Activated naive CD4-positive, alpha-beta T cell treated with anti-CD3 and anti-CD28 coated beads, Interleukin-2, amount 10 ng/mL, durations not matched to agents 7 days and 5 days (primary cell): ENCODE results near the gene ZC3H14.
"Not testable (repeated sequence)": the region's sequence is repeated elsewhere in the genome, so short reads cannot be mapped to it uniquely, and the experiment has no call there.

ENCODE experiments used
- CTCF ChIA-PET: fragments of 350-600 bp; sonication (Branson Sonifier 250); formaldehyde crosslinking; loops from one replicate; lab custom pipeline; 2021; ENCODE audit warnings: antibody characterized with exemption; lab: Charles Lee
- DNase-seq: peaks from one replicate; pipeline ENCODE4 v3.0.0-alpha.2; 2020
- H3K27ac Mint-ChIP-seq: one replicate; pipeline ENCODE4 v1.8.0; 2021; ENCODE audit warnings: mild to moderate bottlenecking, moderate library complexity, mixed read lengths
- H3K27me3 Mint-ChIP-seq: one replicate; pipeline ENCODE4 v1.8.0; 2021; ENCODE audit warnings: mild to moderate bottlenecking, mixed read lengths
- H3K36me3 Mint-ChIP-seq: one replicate; pipeline ENCODE4 v1.8.0; 2021; ENCODE audit warnings: mixed read lengths
- H3K4me1 Mint-ChIP-seq: one replicate; pipeline ENCODE4 v1.8.0; 2021; ENCODE audit warnings: mixed read lengths
- H3K4me3 Mint-ChIP-seq: one replicate; pipeline ENCODE4 v1.8.0; 2021; ENCODE audit warnings: mild to moderate bottlenecking, moderate library complexity, mixed read lengths
- H3K9me3 Mint-ChIP-seq: one replicate; pipeline ENCODE4 v1.8.0; 2021; ENCODE audit warnings: mixed read lengths

The ZC3H14 gene

DNA sequence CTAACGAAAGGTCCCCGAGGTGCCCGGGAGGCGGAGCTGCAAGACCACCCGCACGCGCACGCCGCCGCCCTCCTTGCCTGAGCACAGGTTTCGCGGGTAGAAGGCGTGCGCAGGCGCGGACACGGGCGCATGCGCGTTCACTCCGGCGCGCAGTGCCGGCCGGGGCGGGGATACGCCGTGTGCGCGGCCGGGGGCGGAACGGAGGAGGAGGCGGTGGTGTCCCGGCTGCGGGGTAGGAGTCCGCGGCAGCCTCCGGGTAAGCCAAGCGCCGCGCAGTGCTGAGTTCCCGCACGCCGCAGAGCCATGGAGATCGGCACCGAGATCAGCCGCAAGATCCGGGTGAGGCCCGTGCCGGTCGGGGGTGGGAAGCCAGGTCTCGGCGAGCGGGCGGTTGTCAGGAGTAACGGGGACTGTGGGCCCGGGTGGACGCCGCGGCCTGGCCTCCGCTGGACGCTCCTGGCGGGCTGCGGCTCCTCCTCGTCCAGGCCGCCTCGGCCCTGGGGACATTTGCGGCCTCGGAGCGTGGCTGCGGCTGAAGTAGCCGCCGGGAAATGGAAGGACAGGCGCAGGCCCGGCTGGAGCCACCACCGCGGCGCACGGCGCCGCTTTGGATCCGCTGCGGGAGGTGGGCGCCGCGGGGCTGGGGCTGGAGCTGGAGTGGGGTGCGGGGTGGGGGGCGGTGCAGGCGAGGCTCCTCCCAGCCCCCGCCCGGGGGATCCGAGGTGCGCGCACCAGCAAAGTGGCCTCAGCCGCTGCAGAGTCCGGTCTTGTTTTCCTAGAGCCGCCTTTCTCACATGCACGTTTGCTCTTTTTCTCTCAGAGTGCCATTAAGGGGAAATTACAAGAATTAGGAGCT lies at the start of gene ZC3H14:
Gene ZC3H14 (plus strand): TSS at position 207 of the 856 bp plus-strand sequence. CDS start 97 bp downstream, at position 304.
- peak within 1 kb of the TSS; percentile 86 for H3K27ac Mint-ChIP-seq
- CTCF ChIA-PET: no interaction called here
- H3K9me3 Mint-ChIP-seq: no peaks in the 10 kb centered on the region
- peaks cover 35% of the 10 kb centered on the region for H3K4me1 Mint-ChIP-seq
- H3K27me3 Mint-ChIP-seq: peaks cover 41% of the 10 kb centered on the region
- H3K4me3 Mint-ChIP-seq: peak within 1 kb of the TSS; percentile 94
- peaks cover 18% of the 10 kb centered on the region for H3K36me3 Mint-ChIP-seq
- DNase-seq: peak; percentile 87

DNA sequence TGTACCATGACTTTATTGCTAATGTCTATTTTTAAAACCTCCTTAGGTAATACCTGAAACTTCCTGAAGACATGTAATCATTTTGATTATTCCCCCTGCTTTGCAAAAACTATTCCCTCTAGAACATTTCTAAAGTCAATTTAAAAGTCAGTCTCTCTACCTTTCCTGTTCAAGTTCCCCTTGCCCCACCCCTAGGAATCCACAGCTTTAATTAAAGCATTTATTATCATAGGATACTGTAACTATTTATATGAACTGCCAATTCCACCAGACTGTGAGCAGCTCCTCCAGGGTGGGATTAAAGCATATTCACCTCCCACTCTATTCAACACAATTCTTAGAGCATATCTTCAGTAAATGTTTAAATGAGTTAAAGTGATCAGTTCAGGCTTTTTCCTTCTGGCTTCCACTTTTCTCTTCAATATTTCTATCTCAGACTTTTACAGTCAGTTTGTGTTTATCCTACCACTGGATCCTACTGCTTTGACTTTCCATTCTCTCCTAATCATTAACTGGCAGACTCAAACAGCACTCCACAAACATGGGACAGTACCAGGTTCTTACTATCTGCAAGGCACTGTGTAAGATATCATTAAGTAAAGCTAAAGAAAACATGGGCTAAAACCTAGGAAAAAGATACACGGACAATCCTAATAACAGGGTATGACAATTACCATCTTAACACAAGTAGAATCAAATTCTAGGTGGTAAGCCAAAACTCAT lies 47.2 kb upstream of the ZC3H14 start:
- no peaks in the 10 kb centered on the region for H3K9me3 Mint-ChIP-seq
- peaks cover 4% of the 10 kb centered on the region for H3K27me3 Mint-ChIP-seq
- no peak overlapping the region for H3K4me3 Mint-ChIP-seq
- H3K4me1 Mint-ChIP-seq: no peaks in the 10 kb centered on the region
- H3K27ac Mint-ChIP-seq: no peak overlapping the region
- no peak for DNase-seq
- H3K36me3 Mint-ChIP-seq: no peaks in the 10 kb centered on the region
- CTCF ChIA-PET: no interaction called here

GRCh38 chr14:88516861-88517357 lies 45.9 kb upstream of the ZC3H14 start:
- CTCF ChIA-PET: no interaction called here
- Mint-ChIP-seq H3K27me3 (peaks cover 4% of the 10 kb centered on the region), H3K9me3 (no peaks in the 10 kb centered on the region), H3K4me1 (no peaks in the 10 kb centered on the region), H3K27ac (no peak overlapping the region), H3K36me3 (no peaks in the 10 kb centered on the region), H3K4me3 (no peak overlapping the region)
- no peak for DNase-seq

- H3K4me3 Mint-ChIP-seq: no peak overlapping the region
- no peaks in the 10 kb centered on the region for H3K36me3 Mint-ChIP-seq
- no peaks in the 10 kb centered on the region for H3K9me3 Mint-ChIP-seq
- H3K27me3 Mint-ChIP-seq: peaks cover 4% of the 10 kb centered on the region
- H3K4me1 Mint-ChIP-seq: no peaks in the 10 kb centered on the region
- CTCF ChIA-PET: no interaction called here
- H3K27ac Mint-ChIP-seq: no peak overlapping the region
- DNase-seq: no peak
These were observed 44.0 kb upstream of the ZC3H14 start for GRCh38 chr14:88518592-88519512.

DNA sequence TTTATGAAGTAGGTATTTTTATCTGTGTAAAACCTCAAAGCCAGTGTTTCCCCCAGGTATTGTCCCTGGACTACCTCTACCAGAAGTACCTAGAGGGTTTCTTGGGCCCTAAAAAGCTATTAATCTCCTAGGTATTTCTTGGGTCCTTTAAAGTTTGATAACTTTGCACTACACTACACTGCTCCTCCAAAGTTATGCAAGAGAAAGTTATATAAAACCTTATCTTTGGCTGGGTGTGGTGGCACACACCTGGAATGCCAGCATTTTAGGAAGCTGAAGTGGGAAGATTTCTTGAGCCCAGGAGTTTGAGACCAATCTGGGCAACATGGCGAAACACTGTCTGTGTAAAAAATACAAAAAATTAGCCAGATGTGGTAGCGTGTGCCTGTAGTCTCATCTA lies 42.9 kb upstream of the ZC3H14 start:
- H3K4me3 Mint-ChIP-seq: no peak overlapping the region
- DNase-seq: no peak
- H3K27me3 Mint-ChIP-seq: peaks cover 4% of the 10 kb centered on the region
- H3K4me1 Mint-ChIP-seq: no peaks in the 10 kb centered on the region
- H3K27ac Mint-ChIP-seq: no peak overlapping the region
- no peaks in the 10 kb centered on the region for H3K9me3 Mint-ChIP-seq
- CTCF ChIA-PET: no interaction called here
- no peaks in the 10 kb centered on the region for H3K36me3 Mint-ChIP-seq

DNA sequence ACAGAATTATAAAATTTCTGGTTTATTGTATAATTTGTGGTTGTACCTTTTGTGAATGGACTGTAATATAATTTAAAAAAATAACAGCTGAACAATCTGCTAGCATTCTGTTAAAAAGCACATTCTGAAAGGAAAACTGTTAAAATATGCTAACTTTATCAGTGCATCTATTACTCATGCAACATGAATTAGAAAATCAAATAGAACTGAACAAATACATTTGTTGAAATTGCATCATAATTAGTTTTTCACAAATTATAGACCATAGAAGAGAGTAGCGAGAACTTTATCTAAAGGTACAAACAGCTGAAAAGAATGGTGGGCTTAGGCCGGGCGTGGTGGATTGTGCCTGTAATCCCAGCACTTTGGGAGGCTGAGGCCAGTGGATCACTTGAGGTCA lies 41.0 kb upstream of the ZC3H14 start:
- no peaks in the 10 kb centered on the region for H3K36me3 Mint-ChIP-seq
- CTCF ChIA-PET: no interaction called here
- H3K9me3 Mint-ChIP-seq: no peaks in the 10 kb centered on the region
- DNase-seq: no peak
- no peak overlapping the region for H3K27ac Mint-ChIP-seq
- H3K4me1 Mint-ChIP-seq: no peaks in the 10 kb centered on the region
- no peaks in the 10 kb centered on the region for H3K27me3 Mint-ChIP-seq
- H3K4me3 Mint-ChIP-seq: no peak overlapping the region

DNA sequence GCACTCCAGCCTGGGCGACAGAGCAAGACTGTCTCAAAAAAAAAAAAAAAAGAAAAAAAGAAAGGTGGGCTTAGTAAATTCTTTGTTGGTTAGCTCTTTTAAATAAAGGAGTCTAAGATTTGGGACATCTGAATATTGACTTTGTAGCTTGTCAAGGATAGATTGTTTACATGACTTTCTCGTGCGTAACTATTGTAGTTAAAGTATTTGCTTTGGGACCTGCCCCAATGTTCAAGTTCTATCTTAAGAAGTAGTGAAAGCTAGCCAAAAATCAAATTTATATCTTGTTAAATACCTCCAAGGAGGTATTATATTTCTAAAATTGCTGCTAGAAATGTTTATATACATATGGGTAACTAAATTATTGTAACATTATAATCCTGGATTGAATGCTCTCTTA lies 40.4 kb upstream of the ZC3H14 start:
- DNase-seq: no peak
- peaks cover under 1% of the 10 kb centered on the region for H3K27me3 Mint-ChIP-seq
- no peaks in the 10 kb centered on the region for H3K9me3 Mint-ChIP-seq
- no peaks in the 10 kb centered on the region for H3K4me1 Mint-ChIP-seq
- H3K27ac Mint-ChIP-seq: no peak overlapping the region
- no peak overlapping the region for H3K4me3 Mint-ChIP-seq
- H3K36me3 Mint-ChIP-seq: no peaks in the 10 kb centered on the region
- CTCF ChIA-PET: no interaction called here

DNA sequence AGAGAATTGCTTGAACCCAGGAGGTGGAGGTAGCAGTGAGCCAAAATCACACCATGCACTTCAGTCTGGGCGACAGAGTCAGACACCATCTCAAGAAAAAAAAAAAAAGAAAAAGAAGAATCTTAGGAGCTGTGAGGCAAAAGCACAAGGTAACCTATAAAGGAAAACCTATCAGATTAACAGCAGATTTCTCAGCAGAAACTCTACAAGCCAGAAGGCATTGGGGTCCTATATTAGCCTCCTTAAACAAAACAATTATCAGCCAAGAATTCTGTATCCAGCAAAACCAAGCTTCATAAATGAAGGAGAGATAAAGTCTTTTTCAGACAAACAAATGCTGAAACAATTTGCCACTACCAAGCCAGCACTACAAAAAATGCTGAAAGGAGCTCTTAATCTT lies 32.9 kb upstream of the ZC3H14 start:
- CTCF ChIA-PET, DNase-seq, H3K27ac Mint-ChIP-seq, H3K36me3 Mint-ChIP-seq, H3K4me3 Mint-ChIP-seq, H3K4me1 Mint-ChIP-seq, H3K9me3 Mint-ChIP-seq: not testable (repeated sequence)
- peaks cover 14% of the 10 kb centered on the region for H3K27me3 Mint-ChIP-seq

- Mint-ChIP-seq H3K9me3 (peaks cover 1% of the 10 kb centered on the region), H3K27ac (no peak overlapping the region), H3K4me1 (no peaks in the 10 kb centered on the region), H3K4me3 (no peak overlapping the region), H3K27me3 (peaks cover 7% of the 10 kb centered on the region), H3K36me3 (no peaks in the 10 kb centered on the region)
- CTCF ChIA-PET: no interaction called here
- no peak for DNase-seq
These were observed 29.7 kb upstream of the ZC3H14 start for GRCh38 chr14:88533064-88533602.

DNA sequence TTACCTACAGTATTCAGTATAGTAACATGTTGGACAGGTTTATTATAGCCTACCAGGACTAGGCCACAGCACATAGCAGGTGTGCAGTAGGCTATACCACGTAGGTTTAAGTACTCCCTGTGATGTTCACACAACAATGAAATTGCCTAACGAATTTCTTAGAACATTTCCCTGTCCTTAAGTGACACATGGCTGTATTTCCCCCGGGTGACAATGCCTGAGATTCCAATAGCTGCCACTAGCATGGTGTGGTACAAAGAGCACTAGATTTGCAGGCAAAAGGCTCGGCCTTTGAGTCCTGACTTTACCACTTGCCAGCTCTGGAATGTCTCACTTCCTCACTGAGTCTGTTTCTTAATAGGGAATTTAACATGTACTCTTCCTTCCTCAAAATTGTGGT lies 27.7 kb upstream of the ZC3H14 start:
- Mint-ChIP-seq H3K4me3 (no peak overlapping the region), H3K27ac (no peak overlapping the region), H3K4me1 (no peaks in the 10 kb centered on the region), H3K9me3 (no peaks in the 10 kb centered on the region), H3K27me3 (peaks cover 9% of the 10 kb centered on the region), H3K36me3 (no peaks in the 10 kb centered on the region)
- DNase-seq: no peak
- CTCF ChIA-PET: no interaction called here

DNA sequence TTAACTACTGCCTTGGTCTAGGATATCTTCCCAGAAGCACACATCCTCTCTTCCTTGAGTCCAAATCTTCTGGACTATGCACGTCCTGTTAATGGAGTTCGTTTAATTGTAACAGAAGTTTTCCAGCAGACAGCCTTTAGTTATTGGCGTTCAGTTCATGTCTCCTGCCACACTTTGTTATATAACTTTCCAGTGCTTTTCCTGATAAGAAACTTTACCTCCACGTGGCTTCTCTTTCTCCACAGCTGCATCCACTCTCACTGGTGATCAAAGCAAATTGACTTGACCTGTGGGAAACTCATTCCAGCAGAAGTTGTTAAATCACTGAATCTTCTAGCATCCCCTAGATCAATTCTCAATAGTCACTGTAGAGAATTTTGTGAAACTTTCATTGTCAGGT lies 27.0 kb upstream of the ZC3H14 start:
- CTCF ChIA-PET: no interaction called here
- Mint-ChIP-seq H3K4me1 (no peaks in the 10 kb centered on the region), H3K27me3 (peaks cover 9% of the 10 kb centered on the region), H3K4me3 (no peak overlapping the region), H3K36me3 (no peaks in the 10 kb centered on the region), H3K9me3 (no peaks in the 10 kb centered on the region), H3K27ac (no peak overlapping the region)
- DNase-seq: no peak

- Mint-ChIP-seq H3K36me3 (no peaks in the 10 kb centered on the region), H3K4me1 (no peaks in the 10 kb centered on the region), H3K9me3 (no peaks in the 10 kb centered on the region), H3K4me3 (no peak overlapping the region), H3K27ac (no peak overlapping the region), H3K27me3 (peaks cover 9% of the 10 kb centered on the region)
- no peak for DNase-seq
- CTCF ChIA-PET: no interaction called here
These were observed 21.5 kb upstream of the ZC3H14 start for GRCh38 chr14:88541324-88541723.

GRCh38 chr14:88542857-88543795 lies 19.7 kb upstream of the ZC3H14 start:
- Mint-ChIP-seq H3K27me3 (peaks cover 9% of the 10 kb centered on the region), H3K27ac (no peak overlapping the region), H3K4me1 (no peaks in the 10 kb centered on the region), H3K36me3 (no peaks in the 10 kb centered on the region), H3K4me3 (no peak overlapping the region), H3K9me3 (no peaks in the 10 kb centered on the region)
- no peak for DNase-seq
- CTCF ChIA-PET: no interaction called here
